ENCODE measurements around the gene KIF6.

KIF6 gene

DNA sequence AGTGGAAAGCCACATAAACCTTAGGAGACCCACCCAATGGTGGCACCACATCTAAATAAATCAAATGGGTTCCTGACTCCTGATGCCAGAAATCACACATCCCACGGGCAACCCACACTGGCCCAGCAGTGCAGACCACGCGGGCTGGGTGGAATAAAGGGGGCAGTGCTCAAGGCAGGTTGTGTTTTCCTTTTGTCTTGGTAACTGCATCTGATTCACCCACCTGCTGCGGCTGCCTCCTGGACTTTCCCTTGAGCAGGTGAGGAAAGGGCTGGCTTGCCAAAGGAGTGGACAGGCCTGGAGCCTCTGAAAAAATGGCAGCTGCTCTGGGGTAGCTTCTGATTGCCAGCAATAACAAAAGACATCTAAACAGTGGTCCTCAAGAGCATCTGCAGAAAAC, 283.2 kb downstream of the KIF6 start:
- ATAC-seq, result no peak

DNA sequence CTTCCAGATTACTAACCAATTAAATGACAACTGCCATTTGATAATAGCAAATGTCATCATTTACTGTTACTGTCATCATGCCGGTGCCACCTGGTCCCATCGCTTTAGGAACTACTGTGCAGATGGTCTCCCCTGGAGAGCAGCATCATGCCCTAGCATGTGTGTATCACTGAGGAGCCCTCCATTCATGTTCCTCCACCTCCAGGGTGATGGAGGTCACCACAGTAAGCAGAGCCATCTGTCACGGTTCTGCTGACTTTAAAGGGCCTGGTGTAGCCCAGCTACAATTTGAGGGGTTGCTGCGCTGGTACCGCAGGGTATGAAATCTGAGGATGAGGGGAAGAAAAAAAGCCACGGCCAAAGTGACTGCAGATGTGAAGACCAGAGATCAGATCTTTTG, 283.9 kb downstream of the KIF6 start:
- ATAC-seq, result no peak

DNA sequence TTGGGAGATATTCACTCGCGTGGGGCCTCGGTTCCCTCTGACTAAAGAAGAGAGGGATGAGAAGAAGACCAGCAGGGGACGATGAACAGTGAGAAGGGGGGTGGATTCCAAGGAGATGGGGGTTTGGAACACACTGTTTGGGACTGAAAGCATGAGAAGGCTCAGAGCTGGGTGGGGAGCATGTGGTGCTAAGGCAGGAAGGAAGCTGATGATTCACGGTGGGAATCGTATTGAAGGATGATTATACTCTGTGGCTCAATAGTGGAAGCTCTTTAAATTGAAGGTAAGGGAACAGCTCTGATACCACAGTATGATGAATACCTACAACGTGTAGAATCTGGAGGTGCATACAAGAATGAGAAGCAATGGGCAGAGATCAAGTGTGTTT, 285.2 kb downstream of the KIF6 start:
- no peak for ATAC-seq

DNA sequence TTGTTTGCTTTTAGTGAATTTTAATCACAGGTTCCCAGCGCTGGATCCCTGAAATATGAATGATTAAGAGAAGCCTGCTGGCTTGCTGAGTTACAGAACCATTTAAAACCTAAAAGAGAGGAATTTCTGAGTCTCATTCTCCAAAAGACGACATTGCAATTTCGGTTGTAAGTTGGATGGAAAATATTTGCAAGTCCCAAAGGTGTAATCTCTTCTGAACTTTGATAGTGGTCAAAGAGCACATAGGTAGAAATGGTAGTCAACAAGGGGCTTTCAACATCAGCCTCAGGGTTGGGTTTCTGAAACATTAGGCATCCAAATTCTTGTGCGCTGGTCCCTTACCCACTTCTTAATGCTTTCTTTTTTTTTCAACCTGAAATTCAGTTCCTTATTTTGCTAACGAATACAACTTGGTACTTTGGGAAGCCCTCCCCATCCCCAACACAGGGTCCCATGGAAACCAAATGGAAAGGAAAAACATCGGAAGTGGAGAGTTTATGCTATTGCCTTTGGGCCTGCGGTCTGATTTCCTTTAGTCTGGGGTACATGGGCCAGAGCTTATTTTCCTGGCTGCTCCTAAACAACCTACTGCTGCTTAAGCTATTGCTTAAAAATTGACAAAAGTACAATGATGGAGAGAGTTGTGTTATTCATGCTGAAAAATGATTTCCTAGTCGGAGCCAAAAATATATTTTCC, 285.7 kb downstream of the KIF6 start:
- ATAC-seq, result no peak

DNA sequence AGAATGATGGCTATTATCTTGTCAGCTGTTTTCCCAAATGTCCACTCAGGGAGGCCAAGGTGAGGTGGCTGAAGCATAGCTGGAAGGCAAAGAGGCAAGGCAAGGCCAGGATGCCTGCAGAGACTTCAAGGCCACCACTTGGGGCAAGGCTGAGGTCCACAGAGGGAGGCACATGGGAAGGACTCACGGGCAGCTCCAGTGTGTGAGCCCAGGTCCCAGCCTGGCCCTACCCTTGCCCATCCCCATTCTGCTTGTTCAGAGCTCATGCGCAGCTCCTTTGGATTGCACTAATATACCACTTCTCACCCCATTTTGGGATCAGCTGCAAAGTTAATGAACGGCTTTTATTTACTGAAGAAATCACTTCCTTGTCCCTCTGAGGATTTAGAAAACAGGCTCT, 291.6 kb downstream of the KIF6 start:
- no peak for ATAC-seq

DNA sequence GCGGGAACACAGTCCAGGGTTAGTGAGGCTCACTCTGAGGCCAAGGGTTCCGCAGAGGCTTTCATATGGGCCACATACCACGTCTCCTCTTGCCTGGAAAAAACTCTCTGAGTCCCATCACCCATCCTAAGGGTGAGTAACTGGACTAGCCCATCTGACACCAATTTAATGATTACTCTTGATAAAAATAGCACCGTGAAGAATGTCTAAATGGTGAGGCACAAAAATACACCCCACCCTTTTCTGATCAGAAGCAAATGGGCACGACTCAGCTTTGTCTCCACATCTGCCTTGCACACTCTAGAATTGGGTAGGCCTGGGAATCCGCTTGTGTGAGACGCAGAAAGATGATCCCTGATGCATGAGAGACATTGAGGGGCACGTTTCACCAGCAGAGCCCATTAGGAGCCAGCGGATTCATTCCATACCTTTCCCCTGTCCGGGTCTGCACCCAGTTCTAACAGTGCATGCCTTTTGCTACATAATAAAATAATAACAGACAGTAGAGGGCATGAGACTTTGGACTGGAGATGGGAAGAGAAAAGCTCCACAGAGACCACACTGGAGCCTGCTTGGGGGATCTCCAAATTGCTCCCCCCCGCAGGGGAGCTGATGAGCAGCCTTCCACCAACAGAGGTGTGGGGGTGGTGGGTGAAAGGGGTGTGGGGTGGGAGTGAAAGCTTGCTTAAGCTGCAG, 292.7 kb downstream of the KIF6 start:
- no peak for ATAC-seq

DNA sequence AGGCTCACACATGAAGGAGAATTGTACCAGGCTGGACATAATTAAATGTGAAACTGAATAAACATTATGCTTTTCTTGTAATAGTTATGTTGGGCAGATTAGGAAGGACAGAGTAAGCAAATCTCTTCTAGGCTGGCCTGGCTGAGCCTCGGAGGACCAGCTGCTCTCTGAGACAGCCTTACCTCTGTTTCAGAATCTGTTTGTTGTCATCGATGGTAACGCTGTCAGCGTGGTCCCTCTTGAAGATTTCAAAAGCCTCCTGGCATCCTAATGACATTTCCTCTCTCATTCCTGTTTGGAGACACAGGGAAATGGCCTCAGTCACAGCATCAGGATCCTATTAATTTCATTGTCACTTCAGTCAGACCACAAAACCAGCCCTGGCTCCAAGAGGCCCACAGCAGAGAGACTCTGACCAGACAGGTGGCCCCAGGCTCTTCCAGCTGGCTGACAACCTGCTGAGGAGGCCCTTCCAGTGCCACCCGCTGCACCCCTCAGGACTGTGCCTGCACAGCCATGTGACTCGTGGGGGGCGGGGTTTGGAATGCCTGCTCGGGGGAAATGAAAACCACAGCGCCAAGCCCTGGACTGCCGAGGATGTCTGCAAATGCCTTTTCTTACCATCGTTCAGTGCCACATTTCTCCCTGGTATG, 294.2 kb downstream of the KIF6 start:
- ATAC-seq, result no peak

DNA sequence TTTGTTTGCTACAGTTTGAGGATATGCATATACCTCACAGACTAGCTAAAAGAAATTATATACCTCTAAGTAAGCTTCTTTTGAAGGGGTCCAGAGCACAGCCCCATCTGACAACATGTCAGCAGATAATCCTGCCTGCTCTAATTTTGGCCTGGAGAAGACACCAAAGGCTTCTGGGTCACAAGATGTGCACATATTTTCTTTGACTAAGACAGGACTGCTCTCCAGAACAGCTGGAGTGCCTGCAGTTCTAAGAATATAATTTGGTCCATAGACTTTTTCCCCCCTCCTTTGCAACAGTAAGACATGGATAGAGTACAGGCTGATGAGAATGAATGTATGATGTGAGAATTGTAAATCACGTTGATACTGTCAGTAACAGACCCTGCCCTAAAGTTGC, 294.8 kb downstream of the KIF6 start:
- ATAC-seq, result no peak

DNA sequence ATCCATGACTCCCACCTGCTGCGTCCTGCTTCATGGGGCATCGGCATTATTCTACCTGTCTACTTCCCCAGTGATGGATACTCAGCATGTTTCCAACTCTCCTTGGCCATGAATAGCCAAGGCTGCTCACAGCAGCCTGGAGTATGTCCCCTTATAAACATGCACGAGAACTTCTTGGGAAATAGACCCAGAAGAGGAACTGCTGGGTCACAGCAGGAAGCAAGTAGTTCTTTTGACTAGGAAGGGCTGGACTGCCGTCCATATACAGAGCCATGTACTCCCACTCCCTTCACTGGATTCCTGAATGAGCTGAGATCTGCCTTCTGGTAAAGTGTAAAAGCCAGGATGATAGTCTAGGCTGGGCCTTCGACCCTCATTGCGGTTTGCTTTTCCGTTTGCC, 296.4 kb downstream of the KIF6 start:
- no peak for ATAC-seq

DNA sequence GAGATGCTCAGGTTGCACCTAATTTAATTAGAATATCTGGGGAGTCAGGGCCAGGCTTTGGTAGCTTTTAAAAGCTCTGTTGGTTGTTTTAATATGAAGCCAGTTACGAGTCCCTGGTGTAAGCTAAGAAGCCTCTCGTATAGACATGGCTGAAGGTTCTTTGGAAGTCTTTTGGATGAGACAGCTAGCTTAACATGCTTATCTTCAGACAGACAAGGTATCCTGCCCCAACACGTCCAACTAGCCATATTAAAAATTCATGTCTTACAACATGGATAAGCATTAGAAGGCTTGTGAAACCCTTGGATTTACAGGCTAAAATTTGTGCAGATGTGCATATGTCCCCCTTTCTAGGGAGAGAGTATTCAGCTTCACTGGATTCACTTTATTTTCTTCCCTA, 297.1 kb downstream of the KIF6 start:
- ATAC-seq, result no peak

DNA sequence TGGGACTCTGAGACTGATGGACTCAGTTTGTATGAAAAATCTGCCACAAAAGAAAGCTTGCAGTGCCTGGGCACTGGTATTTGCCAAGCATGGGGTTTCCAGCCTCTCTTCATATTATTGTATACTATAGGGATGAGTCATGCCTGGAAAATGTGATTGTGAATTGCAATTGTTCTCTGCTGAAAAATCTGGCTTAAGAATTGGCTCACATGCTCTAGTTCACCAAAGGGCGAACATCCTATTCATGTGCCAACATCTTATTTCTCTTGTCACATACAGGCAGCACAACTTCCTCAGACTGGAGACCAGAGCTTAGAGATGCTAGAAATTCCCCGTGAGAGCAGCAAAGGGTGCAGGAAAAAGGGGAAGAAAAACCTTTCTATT, 299.1 kb downstream of the KIF6 start:
- no peak for ATAC-seq

DNA sequence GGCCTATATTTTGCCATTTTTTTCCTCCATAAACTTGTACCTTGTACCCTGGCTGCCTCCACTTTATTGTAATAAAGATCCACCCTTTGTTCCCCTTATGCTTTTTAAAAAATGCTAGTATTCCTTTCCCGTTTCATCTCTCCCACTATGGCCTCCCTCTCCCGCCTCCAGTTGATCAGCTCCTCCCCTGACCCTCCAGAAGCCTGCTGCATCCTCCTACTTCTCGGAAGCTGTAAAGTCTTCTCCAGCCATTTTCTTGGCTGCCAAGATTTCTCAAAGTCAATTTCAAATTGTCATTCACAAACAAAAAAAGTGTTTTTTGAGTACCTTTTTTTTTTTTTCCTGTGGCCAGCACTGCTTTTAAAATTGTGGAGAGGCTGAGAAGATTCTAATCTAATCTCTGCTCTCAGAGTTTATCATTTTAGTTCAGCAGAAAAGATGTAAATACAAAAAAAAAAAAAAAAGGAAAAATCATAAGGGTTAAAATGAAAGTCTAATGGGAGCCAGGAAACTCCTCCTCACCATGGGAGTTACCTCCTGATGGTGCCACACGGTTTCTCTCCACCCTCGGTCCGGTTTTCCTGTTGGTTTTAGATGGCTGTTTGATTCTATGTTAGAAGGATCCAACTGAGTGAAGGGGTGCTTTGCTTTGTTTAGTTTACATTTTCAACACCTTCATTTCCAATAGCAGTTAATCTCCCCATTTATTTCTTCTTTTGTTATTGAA, 299.7 kb downstream of the KIF6 start:
- ATAC-seq, result no peak

DNA sequence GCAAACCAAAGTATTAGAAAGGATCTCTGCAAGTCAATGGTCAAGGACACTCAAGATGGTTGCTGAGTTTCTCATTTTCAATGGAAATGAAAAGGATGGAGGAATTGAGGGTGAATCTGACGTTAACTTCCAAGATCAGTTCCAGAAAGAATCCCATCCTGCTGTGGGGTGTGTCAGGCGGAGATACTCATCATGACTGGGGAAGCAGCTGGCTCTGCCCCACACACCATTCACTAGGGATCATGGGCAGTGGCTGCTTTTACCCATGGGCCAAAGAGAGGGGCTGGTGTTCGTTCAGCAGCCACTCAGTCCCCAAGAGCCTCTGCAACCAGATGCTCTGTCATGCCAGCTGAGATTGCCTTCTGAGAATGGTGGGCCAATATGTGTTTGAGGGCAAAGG, 300.4 kb downstream of the KIF6 start:
- no peak for ATAC-seq

DNA sequence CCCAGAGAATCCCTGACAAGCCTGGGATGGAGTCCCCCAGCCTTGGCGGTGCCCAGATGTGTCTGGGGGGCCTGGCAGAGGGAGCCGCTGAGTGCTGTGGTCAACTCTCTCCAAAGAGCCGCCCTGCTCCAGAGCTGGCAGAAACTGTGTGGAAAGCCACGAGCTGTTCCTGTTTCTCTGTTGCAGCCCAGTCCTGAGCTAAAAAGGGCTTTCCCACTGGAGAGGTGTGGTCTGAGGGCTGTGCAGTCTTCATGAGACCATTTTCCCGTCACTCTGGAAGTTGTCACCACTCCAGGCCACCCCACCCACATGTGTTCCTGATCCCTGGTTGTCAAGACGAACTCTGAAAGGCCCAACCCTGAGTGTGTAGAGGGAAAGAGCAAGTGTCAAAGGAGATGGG, 303.0 kb downstream of the KIF6 start:
- ATAC-seq, result no peak

DNA sequence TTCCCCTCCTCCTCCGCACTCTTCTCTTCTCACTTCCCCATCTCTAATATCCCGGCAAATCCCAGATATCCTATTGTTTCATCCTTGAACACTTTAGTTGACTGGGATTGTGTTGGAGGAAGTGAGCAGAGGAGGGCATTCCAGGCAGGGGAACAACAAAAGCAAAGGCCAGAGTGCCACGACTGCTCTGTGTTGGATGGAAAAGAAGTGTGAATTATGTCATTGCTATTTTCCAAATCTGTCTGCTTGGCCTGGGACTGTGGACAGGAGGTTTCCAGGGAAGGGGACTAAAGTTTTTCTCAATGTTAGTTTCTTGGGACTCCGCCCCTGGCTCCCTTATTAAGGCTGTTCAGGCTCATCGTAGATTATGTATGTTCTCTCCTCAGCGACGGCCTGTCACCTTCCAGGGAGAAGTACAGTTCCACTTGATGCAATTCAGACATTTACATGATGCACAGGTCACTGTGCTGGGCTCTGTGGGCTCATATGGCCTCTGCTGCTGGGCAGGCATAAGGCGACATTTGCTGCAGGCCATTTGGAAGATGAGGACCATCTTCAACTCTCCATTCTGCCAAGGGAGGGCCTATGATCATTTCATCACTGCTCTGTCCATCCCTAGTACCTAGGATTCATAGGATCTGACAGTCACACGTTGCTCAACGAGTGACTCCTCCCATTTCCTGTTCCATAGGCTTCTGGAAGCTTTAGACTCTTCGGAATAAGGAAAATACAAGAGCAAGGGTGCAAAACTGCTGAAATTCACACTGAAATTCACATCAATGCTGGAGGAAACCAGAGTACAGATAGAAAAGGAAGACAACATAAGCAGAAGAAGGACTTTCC, 303.6 kb downstream of the KIF6 start:
- no peak for ATAC-seq

DNA sequence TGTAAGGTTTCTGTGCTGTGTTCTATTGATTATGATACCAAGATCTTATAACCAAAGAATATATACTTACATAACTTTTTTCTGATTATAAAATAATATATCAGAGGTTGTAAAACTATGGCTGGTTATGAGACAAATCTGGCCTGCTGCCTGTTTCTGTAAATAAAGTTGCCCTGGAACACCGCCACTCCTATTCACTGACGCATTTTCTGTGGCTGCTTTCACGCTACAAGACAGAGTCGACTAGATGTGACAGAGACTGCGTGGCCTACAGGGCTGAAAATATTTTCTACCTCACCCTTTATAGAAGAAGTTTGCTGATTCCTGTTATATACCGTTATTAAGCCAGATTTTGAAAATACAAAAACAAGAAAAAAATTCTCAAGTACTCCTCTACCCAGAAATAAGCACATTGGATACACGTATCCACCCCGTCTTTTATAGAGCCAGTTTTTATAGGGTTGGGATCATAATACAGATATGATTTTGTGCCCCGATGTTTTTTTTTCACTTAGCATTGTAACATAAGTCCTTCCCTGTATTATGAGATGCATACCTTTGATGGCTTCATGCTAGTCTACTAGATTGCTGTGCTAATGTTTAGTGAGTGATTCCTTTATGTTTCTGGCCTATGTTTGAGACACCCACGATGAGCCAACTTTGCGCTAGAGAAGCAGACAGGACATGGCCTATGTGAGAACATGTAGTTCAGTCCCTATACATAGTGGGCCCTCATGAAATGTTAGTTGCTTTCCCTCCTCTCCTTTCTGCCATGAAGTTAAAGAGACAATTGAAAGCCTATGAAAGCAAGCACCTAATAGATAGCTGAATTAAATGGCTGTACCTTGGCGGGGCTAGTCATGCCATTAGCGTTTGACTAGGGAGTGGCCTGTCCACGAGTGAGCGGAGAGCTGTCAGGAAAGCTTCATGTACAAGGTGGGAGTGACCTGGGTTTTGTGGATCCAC, 304.6 kb downstream of the KIF6 start:
- no peak for ATAC-seq

DNA sequence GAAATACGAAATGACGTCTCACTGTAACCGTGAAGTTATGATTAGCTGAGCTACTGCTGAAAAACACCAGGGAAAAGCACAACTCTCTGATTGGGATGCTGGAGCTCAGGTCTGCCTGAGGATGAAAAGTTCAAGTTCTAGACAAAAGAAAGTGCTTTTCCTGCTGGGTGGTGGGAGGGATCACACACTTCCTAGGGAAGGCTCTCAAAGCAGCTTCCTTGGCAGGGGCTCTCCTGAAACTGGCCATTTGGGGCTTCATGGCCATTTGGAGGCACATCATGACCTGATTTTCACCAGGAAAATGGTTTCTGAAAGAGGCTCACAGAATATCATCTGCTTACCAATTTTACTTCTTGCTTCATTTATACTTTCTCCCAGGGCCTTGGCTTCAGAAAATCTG, 305.6 kb downstream of the KIF6 start:
- ATAC-seq, result no peak

DNA sequence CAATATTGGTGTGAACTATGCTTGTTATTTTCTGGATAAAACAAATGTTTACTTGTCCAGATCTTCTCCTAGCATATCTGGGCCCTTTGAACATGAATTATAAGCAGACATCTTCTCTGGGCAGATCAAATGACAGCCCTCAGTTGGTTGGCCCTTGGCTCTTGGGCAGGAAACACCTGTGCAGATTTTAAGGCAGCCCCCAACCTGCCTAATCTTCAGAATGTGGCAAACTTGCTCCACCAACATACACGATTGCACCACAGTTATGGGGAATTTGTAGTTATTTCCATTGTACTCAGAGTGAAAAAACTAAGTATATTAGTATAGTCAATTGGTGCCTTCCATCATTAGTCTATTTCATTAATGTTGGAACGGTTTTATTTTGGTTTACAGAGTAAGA, 307.8 kb downstream of the KIF6 start:
- no peak for ATAC-seq

DNA sequence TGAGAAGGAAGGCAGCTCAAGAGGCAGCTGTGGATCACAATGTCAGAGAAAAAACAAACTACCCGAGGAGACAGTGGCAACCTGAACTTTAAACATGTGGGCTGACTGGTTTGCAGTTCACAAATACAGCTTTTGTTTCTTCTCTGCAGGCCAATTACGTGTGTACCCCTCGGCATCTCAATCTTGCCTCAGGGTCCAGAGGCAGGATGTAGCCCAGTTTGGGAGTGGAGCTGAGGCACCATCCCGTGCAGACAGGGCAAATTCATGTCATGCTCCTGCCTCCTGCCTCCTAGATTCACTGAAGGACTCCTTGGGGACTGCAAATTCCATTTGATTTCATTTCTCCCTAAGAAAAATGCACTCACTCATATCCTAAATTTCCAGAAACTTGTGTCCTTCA, 308.5 kb downstream of the KIF6 start:
- no peak for ATAC-seq

DNA sequence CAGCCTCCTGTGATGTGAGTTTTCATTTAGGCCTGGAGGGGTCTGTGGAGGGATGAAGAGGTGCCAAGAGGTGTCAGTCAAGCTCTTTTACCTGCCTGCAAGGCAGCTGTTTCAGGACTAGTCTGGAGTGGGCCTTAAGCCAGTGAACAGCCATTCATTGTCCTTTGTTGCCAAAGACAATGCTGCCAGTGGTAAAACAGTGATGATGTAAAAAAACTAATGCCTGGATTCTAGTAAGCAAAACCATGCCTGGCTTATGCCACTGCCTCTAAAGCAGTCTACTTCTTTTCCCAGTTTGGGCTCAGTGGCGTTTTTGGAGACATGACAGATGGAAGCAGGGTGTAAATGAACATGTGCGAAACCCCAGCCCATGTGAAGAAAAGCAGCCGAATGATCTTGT, 309.2 kb downstream of the KIF6 start:
- no peak for ATAC-seq

DNA sequence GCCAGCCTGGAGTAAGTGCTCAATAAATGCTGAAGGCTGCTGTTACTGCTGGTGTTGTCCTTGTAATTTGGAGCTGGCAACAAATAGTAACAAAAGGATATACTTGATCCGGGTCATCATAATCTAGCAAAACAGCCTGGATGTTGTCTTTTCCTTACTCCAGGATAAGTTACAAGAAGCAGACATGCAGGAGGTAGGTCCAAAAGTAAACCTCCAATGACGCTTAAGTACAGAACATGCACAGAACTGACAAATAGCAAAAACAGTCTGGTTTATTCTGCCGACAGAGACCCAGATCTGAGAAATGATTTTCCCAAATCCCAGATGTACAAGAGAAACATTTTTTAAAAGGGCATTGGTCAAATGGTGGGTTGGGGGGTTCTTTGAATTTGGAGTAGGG, 309.7 kb downstream of the KIF6 start:
- no peak for ATAC-seq

DNA sequence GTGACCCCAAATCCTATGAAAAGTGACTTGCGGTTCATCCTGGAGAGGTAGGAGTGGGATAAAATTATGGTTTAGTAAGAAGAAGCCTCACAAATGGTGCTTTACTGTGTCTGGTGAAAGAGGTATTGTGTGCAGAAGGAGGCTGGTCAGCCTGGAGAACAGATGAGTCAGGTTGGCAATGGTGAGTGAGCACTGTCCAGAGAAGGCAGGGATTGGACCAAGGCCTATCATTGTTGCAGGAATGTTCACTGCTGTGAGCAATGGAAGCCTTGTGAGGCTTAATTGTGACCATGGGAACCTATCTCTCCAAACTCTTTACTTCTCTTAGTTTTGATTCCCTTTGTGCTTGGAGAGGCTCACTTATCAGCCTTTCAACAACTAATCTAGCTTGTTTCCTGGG, 313.7 kb downstream of the KIF6 start:
- no peak for ATAC-seq
